ENCODE results near the gene ZKSCAN8.

The ZKSCAN8 gene

GRCh38 chr6:28140616-28141015, 1.1 kb upstream of the ZKSCAN8 start:
- no peak for DNase-seq

GRCh38 chr6:28142446-28142845, 763 bp downstream of the ZKSCAN8 start:
- DNase-seq: no peak

GRCh38 chr6:28145231-28145630, 3.5 kb downstream of the ZKSCAN8 start:
- DNase-seq: no peak

- no peak for DNase-seq
These were observed 10.8 kb downstream of the ZKSCAN8 start for GRCh38 chr6:28152531-28152930.

GRCh38 chr6:28153546-28153945, 11.9 kb downstream of the ZKSCAN8 start:
- DNase-seq: no peak

GRCh38 chr6:28154357-28154756, 12.7 kb downstream of the ZKSCAN8 start:
- DNase-seq: no peak

- no peak for DNase-seq
These were observed 16.6 kb downstream of the ZKSCAN8 start for GRCh38 chr6:28158318-28158717.

GRCh38 chr6:28159029-28159607, 17.4 kb downstream of the ZKSCAN8 start:
- no peak for DNase-seq

- no peak for DNase-seq
These were observed 18.6 kb downstream of the ZKSCAN8 start for GRCh38 chr6:28160233-28160632.

GRCh38 chr6:28161410-28162079, 19.9 kb downstream of the ZKSCAN8 start:
- peak; percentile 79 to 84 for DNase-seq

GRCh38 chr6:28165563-28165962, 23.9 kb downstream of the ZKSCAN8 start:
- no peak for DNase-seq

- DNase-seq: no peak
These were observed 25.4 kb downstream of the ZKSCAN8 start for GRCh38 chr6:28167068-28167467.

- no peak for DNase-seq
These were observed 26.2 kb downstream of the ZKSCAN8 start for GRCh38 chr6:28167926-28168325.

GRCh38 chr6:28171271-28171670, 29.6 kb downstream of the ZKSCAN8 start:
- DNase-seq: no peak

GRCh38 chr6:28172006-28172405, 30.3 kb downstream of the ZKSCAN8 start:
- DNase-seq: no peak

GRCh38 chr6:28176373-28176772, 34.7 kb downstream of the ZKSCAN8 start:
- DNase-seq: no peak

- DNase-seq: no peak
These were observed 40.6 kb downstream of the ZKSCAN8 start for GRCh38 chr6:28182255-28182654.

GRCh38 chr6:28188111-28188979, 46.7 kb downstream of the ZKSCAN8 start:
- DNase-seq: no peak

- DNase-seq: no peak
These were observed 58.3 kb downstream of the ZKSCAN8 start for GRCh38 chr6:28200020-28200419.

- DNase-seq: no peak
These were observed 61.5 kb downstream of the ZKSCAN8 start for GRCh38 chr6:28203201-28203600.

GRCh38 chr6:28205879-28206278, 64.2 kb downstream of the ZKSCAN8 start:
- DNase-seq: no peak

GRCh38 chr6:28206527-28206926, 64.8 kb downstream of the ZKSCAN8 start:
- no peak for DNase-seq

- no peak for DNase-seq
These were observed 65.3 kb downstream of the ZKSCAN8 start for GRCh38 chr6:28206928-28207509.
